Measurements from ENCODE around the gene PTK7.

DNA sequence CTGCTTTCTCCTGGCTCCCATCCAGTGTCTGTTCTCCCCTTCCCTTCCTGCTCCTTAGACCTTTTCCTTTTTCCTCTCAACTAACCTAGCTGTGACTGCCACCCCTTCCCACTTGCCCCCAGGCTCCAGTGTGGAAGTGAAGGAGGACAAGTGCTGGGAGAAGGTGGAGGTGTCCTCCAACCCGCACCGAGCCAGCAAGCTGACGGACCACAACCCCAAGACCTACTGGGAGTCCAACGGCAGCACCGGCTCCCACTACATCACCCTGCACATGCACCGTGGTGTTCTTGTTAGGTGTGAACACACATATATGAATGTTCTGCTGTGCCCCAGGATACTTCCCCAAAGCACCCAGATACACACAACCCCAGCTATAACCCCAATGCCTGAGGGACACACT lies 124.4 kb downstream of the PTK7 start:
- TF ChIP-seq BACH2 (CRISPR knock-in tag; IDR thresholded peaks at IDR 0.05; ENCODE audit: borderline replicate concordance) (no peak), GLIS3 (CRISPR knock-in tag; IDR thresholded peaks at IDR 0.05) (no peak), TCF4 (CRISPR knock-in tag; IDR thresholded peaks at IDR 0.05; ENCODE audit: borderline replicate concordance) (no peak), ZFP3 (CRISPR knock-in tag; IDR thresholded peaks at IDR 0.05) (no peak), RARB (CRISPR knock-in tag; IDR thresholded peaks at IDR 0.05) (no peak), ZNF70 (CRISPR knock-in tag; IDR thresholded peaks at IDR 0.05) (no peak), ZFP30 (CRISPR knock-in tag; IDR thresholded peaks at IDR 0.05) (no peak), CSDC2 (CRISPR knock-in tag; IDR thresholded peaks at IDR 0.05) (no peak), TOX (CRISPR knock-in tag; IDR thresholded peaks at IDR 0.05; ENCODE audit: borderline replicate concordance) (no peak)
- TF ChIP-seq, protein P1, sequence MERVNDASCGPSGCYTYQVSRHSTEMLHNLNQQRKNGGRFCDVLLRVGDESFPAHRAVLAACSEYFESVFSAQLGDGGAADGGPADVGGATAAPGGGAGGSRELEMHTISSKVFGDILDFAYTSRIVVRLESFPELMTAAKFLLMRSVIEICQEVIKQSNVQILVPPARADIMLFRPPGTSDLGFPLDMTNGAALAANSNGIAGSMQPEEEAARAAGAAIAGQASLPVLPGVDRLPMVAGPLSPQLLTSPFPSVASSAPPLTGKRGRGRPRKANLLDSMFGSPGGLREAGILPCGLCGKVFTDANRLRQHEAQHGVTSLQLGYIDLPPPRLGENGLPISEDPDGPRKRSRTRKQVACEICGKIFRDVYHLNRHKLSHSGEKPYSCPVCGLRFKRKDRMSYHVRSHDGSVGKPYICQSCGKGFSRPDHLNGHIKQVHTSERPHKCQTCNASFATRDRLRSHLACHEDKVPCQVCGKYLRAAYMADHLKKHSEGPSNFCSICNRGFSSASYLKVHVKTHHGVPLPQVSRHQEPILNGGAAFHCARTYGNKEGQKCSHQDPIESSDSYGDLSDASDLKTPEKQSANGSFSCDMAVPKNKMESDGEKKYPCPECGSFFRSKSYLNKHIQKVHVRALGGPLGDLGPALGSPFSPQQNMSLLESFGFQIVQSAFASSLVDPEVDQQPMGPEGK (CRISPR knock-in tag; IDR thresholded peaks at IDR 0.05; ENCODE audit: borderline replicate concordance) = no peak
- TF ChIP-seq, protein P2, sequence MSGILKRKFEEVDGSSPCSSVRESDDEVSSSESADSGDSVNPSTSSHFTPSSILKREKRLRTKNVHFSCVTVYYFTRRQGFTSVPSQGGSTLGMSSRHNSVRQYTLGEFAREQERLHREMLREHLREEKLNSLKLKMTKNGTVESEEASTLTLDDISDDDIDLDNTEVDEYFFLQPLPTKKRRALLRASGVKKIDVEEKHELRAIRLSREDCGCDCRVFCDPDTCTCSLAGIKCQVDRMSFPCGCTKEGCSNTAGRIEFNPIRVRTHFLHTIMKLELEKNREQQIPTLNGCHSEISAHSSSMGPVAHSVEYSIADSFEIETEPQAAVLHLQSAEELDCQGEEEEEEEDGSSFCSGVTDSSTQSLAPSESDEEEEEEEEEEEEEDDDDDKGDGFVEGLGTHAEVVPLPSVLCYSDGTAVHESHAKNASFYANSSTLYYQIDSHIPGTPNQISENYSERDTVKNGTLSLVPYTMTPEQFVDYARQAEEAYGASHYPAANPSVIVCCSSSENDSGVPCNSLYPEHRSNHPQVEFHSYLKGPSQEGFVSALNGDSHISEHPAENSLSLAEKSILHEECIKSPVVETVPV (CRISPR knock-in tag; IDR thresholded peaks at IDR 0.05) = no peak
- TF ChIP-seq, protein P3, sequence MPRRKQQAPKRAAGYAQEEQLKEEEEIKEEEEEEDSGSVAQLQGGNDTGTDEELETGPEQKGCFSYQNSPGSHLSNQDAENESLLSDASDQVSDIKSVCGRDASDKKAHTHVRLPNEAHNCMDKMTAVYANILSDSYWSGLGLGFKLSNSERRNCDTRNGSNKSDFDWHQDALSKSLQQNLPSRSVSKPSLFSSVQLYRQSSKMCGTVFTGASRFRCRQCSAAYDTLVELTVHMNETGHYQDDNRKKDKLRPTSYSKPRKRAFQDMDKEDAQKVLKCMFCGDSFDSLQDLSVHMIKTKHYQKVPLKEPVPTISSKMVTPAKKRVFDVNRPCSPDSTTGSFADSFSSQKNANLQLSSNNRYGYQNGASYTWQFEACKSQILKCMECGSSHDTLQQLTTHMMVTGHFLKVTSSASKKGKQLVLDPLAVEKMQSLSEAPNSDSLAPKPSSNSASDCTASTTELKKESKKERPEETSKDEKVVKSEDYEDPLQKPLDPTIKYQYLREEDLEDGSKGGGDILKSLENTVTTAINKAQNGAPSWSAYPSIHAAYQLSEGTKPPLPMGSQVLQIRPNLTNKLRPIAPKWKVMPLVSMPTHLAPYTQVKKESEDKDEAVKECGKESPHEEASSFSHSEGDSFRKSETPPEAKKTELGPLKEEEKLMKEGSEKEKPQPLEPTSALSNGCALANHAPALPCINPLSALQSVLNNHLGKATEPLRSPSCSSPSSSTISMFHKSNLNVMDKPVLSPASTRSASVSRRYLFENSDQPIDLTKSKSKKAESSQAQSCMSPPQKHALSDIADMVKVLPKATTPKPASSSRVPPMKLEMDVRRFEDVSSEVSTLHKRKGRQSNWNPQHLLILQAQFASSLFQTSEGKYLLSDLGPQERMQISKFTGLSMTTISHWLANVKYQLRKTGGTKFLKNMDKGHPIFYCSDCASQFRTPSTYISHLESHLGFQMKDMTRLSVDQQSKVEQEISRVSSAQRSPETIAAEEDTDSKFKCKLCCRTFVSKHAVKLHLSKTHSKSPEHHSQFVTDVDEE (CRISPR knock-in tag; IDR thresholded peaks at IDR 0.05) = no peak
- TF ChIP-seq, protein P4, sequence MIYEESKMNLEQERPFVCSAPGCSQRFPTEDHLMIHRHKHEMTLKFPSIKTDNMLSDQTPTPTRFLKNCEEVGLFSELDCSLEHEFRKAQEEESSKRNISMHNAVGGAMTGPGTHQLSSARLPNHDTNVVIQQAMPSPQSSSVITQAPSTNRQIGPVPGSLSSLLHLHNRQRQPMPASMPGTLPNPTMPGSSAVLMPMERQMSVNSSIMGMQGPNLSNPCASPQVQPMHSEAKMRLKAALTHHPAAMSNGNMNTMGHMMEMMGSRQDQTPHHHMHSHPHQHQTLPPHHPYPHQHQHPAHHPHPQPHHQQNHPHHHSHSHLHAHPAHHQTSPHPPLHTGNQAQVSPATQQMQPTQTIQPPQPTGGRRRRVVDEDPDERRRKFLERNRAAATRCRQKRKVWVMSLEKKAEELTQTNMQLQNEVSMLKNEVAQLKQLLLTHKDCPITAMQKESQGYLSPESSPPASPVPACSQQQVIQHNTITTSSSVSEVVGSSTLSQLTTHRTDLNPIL (CRISPR knock-in tag; IDR thresholded peaks at IDR 0.05; ENCODE audit: low read depth) = no peak

Measured in SK-N-SH treated with all-trans-retinoic acid at 6 μM for 48 hours (cell line).